ENCODE data around the gene SLC25A27. TPM values are rescaled to one million over a fixed set of nuclear protein-coding genes. Genes with fewer than 3 reads are reported as not detected.
"Not testable (repeated sequence)": the region's sequence is repeated elsewhere in the genome, so short reads cannot be mapped to it uniquely, and the experiment has no call there.

The SLC25A27 gene
- total and polyA plus RNA-seq, 2 donors, result 1.8 to 27.0 TPM

- 100% methylated on average over 1 of the region's 1 CpG for WGBS
- H3K27ac ChIP-seq (ENCODE audit: low read depth in 1 of 2, low read length in 1 of 2), result no peak overlapping the region
- no peaks in the 10 kb centered on the region for H3K27me3 ChIP-seq (ENCODE audit: control insufficient read depth in 2 of 2, insufficient read depth in 1 of 2, low read length in 1 of 2)
- H3K4me3 ChIP-seq (ENCODE audit: low read length in 2 of 2), result no peak overlapping the region
- DNase-seq (ENCODE audit: low read depth in 6 of 9, low spot score in 9 of 9), result no peak
- no peaks in the 10 kb centered on the region for H3K9me3 ChIP-seq (ENCODE audit: control insufficient read depth in 2 of 2, insufficient read depth in 1 of 2, low read length in 1 of 2)
- no peaks in the 10 kb centered on the region for H3K4me1 ChIP-seq (ENCODE audit: control insufficient read depth in 2 of 2, insufficient read depth in 2 of 2, low read length in 2 of 2)
- H3K36me3 ChIP-seq (ENCODE audit: control insufficient read depth in 2 of 2, insufficient read depth in 2 of 2, low read length in 1 of 2), result no peaks in the 10 kb centered on the region
Observed at GRCh38 chr6:46645265-46645664, 7.5 kb upstream of the SLC25A27 start.

- 92% methylated on average over 2 of the region's 4 CpGs for WGBS
- not testable (repeated sequence) for H3K36me3 ChIP-seq (ENCODE audit: control insufficient read depth in 2 of 2, insufficient read depth in 2 of 2, low read length in 1 of 2); H3K4me3 ChIP-seq (ENCODE audit: low read length in 2 of 2); H3K27ac ChIP-seq (ENCODE audit: low read depth in 1 of 2, low read length in 1 of 2); H3K9me3 ChIP-seq (ENCODE audit: control insufficient read depth in 2 of 2, insufficient read depth in 1 of 2, low read length in 1 of 2); H3K4me1 ChIP-seq (ENCODE audit: control insufficient read depth in 2 of 2, insufficient read depth in 2 of 2, low read length in 2 of 2); DNase-seq (ENCODE audit: low read depth in 6 of 9, low spot score in 9 of 9)
- H3K27me3 ChIP-seq (ENCODE audit: control insufficient read depth in 2 of 2, insufficient read depth in 1 of 2, low read length in 1 of 2), result peaks cover 4 to 15% of the 10 kb centered on the region in 2 donors
Observed at GRCh38 chr6:46648108-46648507, 4.7 kb upstream of the SLC25A27 start.

- Histone ChIP-seq H3K9me3 (ENCODE audit: control insufficient read depth in 2 of 2, insufficient read depth in 1 of 2, low read length in 1 of 2) (no peaks in the 10 kb centered on the region), H3K27ac (ENCODE audit: low read depth in 1 of 2, low read length in 1 of 2) (no peak overlapping the region), H3K4me3 (ENCODE audit: low read length in 2 of 2) (no peak overlapping the region), H3K4me1 (ENCODE audit: control insufficient read depth in 2 of 2, insufficient read depth in 2 of 2, low read length in 2 of 2) (peaks cover 7 to 11% of the 10 kb centered on the region in 2 donors), H3K27me3 (ENCODE audit: control insufficient read depth in 2 of 2, insufficient read depth in 1 of 2, low read length in 1 of 2) (peaks cover 10 to 24% of the 10 kb centered on the region in 2 donors), H3K36me3 (ENCODE audit: control insufficient read depth in 2 of 2, insufficient read depth in 2 of 2, low read length in 1 of 2) (no peaks in the 10 kb centered on the region)
- 95% methylated on average over 5 of the region's 5 CpGs for WGBS
- DNase-seq (ENCODE audit: low read depth in 6 of 9, low spot score in 9 of 9), result no peak
Observed at GRCh38 chr6:46648869-46649492, 3.8 kb upstream of the SLC25A27 start.

DNA sequence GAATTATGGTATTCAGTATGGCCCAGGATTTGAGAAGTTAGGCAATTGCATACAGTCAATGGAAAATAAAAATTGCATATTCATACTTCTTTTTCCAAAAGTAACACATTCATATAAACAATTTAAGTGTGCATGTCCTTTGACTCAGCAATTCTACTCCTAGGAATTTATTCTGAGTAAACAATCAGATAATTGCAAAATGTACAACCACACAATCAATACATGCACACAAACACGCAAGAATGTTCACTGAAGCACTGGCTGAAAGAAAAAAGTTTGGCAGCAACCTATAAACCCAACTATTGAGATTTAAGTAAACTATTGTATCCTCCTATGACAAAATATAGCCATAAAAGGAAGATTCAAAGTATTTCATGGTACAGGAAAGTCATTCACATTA is 1.8 kb upstream of the SLC25A27 start:
- H3K4me3 ChIP-seq (ENCODE audit: low read length in 2 of 2), result no peak overlapping the region
- DNase-seq (ENCODE audit: low read depth in 6 of 9, low spot score in 9 of 9), result no peak
- no peak overlapping the region for H3K27ac ChIP-seq (ENCODE audit: low read depth in 1 of 2, low read length in 1 of 2)

GRCh38 chr6:46651816-46652215 is 959 bp upstream of the SLC25A27 start:
- H3K36me3 ChIP-seq (ENCODE audit: control insufficient read depth in 2 of 2, insufficient read depth in 2 of 2, low read length in 1 of 2), result no peaks in the 10 kb centered on the region

More for the DNA sequence above, 1.8 kb upstream of the SLC25A27 start:
- Histone ChIP-seq H3K4me1 (ENCODE audit: control insufficient read depth in 2 of 2, insufficient read depth in 2 of 2, low read length in 2 of 2) (peaks cover 7 to 11% of the 10 kb centered on the region in 2 donors), H3K27me3 (ENCODE audit: control insufficient read depth in 2 of 2, insufficient read depth in 1 of 2, low read length in 1 of 2) (peaks cover 13 to 38% of the 10 kb centered on the region in 2 donors), H3K36me3 (ENCODE audit: control insufficient read depth in 2 of 2, insufficient read depth in 2 of 2, low read length in 1 of 2) (no peaks in the 10 kb centered on the region), H3K9me3 (ENCODE audit: control insufficient read depth in 2 of 2, insufficient read depth in 1 of 2, low read length in 1 of 2) (no peaks in the 10 kb centered on the region)
- 92% methylated on average over 1 of the region's 1 CpG for WGBS

GRCh38 chr6:46652232-46652602 is 558 bp upstream of the SLC25A27 start:
- WGBS, result 3% methylated on average over 6 of the region's 6 CpGs
- Histone ChIP-seq H3K36me3 (ENCODE audit: control insufficient read depth in 2 of 2, insufficient read depth in 2 of 2, low read length in 1 of 2) (no peaks in the 10 kb centered on the region), H3K4me3 (ENCODE audit: low read length in 2 of 2) (peak overlapping the region; percentile 67 to 77), H3K27ac (ENCODE audit: low read depth in 1 of 2, low read length in 1 of 2) (peak overlapping the region in 1 of 2 donors; percentile 12), H3K4me1 (ENCODE audit: control insufficient read depth in 2 of 2, insufficient read depth in 2 of 2, low read length in 2 of 2) (peaks cover 7 to 11% of the 10 kb centered on the region in 2 donors), H3K9me3 (ENCODE audit: control insufficient read depth in 2 of 2, insufficient read depth in 1 of 2, low read length in 1 of 2) (no peaks in the 10 kb centered on the region), H3K27me3 (ENCODE audit: control insufficient read depth in 2 of 2, insufficient read depth in 1 of 2, low read length in 1 of 2) (peaks cover 13 to 38% of the 10 kb centered on the region in 2 donors)
- peak in 1 of 9 donors; percentile 7 for DNase-seq (ENCODE audit: low read depth in 6 of 9, low spot score in 9 of 9)

More at GRCh38 chr6:46651816-46652215, 959 bp upstream of the SLC25A27 start:
- Histone ChIP-seq H3K4me3 (ENCODE audit: low read length in 2 of 2) (no peak overlapping the region), H3K9me3 (ENCODE audit: control insufficient read depth in 2 of 2, insufficient read depth in 1 of 2, low read length in 1 of 2) (no peaks in the 10 kb centered on the region), H3K27me3 (ENCODE audit: control insufficient read depth in 2 of 2, insufficient read depth in 1 of 2, low read length in 1 of 2) (peaks cover 13 to 38% of the 10 kb centered on the region in 2 donors), H3K27ac (ENCODE audit: low read depth in 1 of 2, low read length in 1 of 2) (no peak overlapping the region), H3K4me1 (ENCODE audit: control insufficient read depth in 2 of 2, insufficient read depth in 2 of 2, low read length in 2 of 2) (peaks cover 7 to 11% of the 10 kb centered on the region in 2 donors)
- no peak for DNase-seq (ENCODE audit: low read depth in 6 of 9, low spot score in 9 of 9)
- WGBS, result 46% methylated on average over 8 of the region's 8 CpGs

- peak overlapping the region; percentile 67 to 77 for H3K4me3 ChIP-seq (ENCODE audit: low read length in 2 of 2)
- H3K9me3 ChIP-seq (ENCODE audit: control insufficient read depth in 2 of 2, insufficient read depth in 1 of 2, low read length in 1 of 2), result no peaks in the 10 kb centered on the region
- DNase-seq (ENCODE audit: low read depth in 6 of 9, low spot score in 9 of 9), result no peak
- H3K36me3 ChIP-seq (ENCODE audit: control insufficient read depth in 2 of 2, insufficient read depth in 2 of 2, low read length in 1 of 2), result no peaks in the 10 kb centered on the region
- 42% methylated on average over 10 of the region's 10 CpGs for WGBS
- peaks cover 7 to 11% of the 10 kb centered on the region in 2 donors for H3K4me1 ChIP-seq (ENCODE audit: control insufficient read depth in 2 of 2, insufficient read depth in 2 of 2, low read length in 2 of 2)
- no peak overlapping the region for H3K27ac ChIP-seq (ENCODE audit: low read depth in 1 of 2, low read length in 1 of 2)
- H3K27me3 ChIP-seq (ENCODE audit: control insufficient read depth in 2 of 2, insufficient read depth in 1 of 2, low read length in 1 of 2), result peaks cover 13 to 38% of the 10 kb centered on the region in 2 donors
Observed at GRCh38 chr6:46653439-46654195, 842 bp downstream of the SLC25A27 start.

DNA sequence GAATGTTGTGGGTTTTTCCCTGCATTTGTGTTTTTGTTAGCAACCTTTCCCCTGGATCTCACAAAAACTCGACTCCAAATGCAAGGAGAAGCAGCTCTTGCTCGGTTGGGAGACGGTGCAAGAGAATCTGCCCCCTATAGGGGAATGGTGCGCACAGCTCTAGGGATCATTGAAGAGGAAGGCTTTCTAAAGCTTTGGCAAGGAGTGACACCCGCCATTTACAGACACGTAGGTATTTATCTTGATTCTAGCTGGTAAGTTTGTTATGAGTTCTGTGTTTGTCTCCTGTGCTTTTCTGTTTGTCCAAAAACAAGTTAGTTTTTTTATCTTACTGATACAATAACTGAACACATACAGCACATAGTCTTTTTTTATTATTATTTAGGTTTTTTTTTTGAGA is 3.0 kb downstream of the SLC25A27 start:
- Histone ChIP-seq H3K9me3 (ENCODE audit: control insufficient read depth in 2 of 2, insufficient read depth in 1 of 2, low read length in 1 of 2) (no peaks in the 10 kb centered on the region), H3K36me3 (ENCODE audit: control insufficient read depth in 2 of 2, insufficient read depth in 2 of 2, low read length in 1 of 2) (no peaks in the 10 kb centered on the region), H3K4me3 (ENCODE audit: low read length in 2 of 2) (no peak overlapping the region), H3K27me3 (ENCODE audit: control insufficient read depth in 2 of 2, insufficient read depth in 1 of 2, low read length in 1 of 2) (peaks cover 13 to 35% of the 10 kb centered on the region in 2 donors), H3K27ac (ENCODE audit: low read depth in 1 of 2, low read length in 1 of 2) (no peak overlapping the region), H3K4me1 (ENCODE audit: control insufficient read depth in 2 of 2, insufficient read depth in 2 of 2, low read length in 2 of 2) (peaks cover 7 to 11% of the 10 kb centered on the region in 2 donors)
- DNase-seq (ENCODE audit: low read depth in 6 of 9, low spot score in 9 of 9), result peak in 1 of 9 donors; percentile 6
- WGBS, result 83% methylated on average over 6 of the region's 6 CpGs

GRCh38 chr6:46657642-46658041 is 4.9 kb downstream of the SLC25A27 start:
- H3K36me3 ChIP-seq (ENCODE audit: control insufficient read depth in 2 of 2, insufficient read depth in 2 of 2, low read length in 1 of 2), result no peaks in the 10 kb centered on the region
- H3K4me3 ChIP-seq (ENCODE audit: low read length in 2 of 2), result no peak overlapping the region
- peaks cover 2 to 6% of the 10 kb centered on the region in 2 donors for H3K4me1 ChIP-seq (ENCODE audit: control insufficient read depth in 2 of 2, insufficient read depth in 2 of 2, low read length in 2 of 2)
- H3K9me3 ChIP-seq (ENCODE audit: control insufficient read depth in 2 of 2, insufficient read depth in 1 of 2, low read length in 1 of 2), result no peaks in the 10 kb centered on the region
- H3K27me3 ChIP-seq (ENCODE audit: control insufficient read depth in 2 of 2, insufficient read depth in 1 of 2, low read length in 1 of 2), result peaks cover 11 to 27% of the 10 kb centered on the region in 2 donors
- no peak overlapping the region for H3K27ac ChIP-seq (ENCODE audit: low read depth in 1 of 2, low read length in 1 of 2)
- DNase-seq (ENCODE audit: low read depth in 6 of 9, low spot score in 9 of 9), result no peak
